Hypothalamus (tissue), 51 donors: Measurements from ENCODE around the gene HOXA1.

ENCODE experiments used
- DNase-seq, 51 donors: peaks; one replicate each; lab custom pipeline; 2025; lab: John Stamatoyannopoulos, UW

HOXA1 gene

GRCh38 chr7:27096768-27097514 lies 1.1 kb upstream of the HOXA1 start:
- DNase-seq = no peak

- no peak for DNase-seq
These were observed 527 bp downstream of the HOXA1 start for GRCh38 chr7:27095050-27095896.

GRCh38 chr7:27094304-27095049 lies 1.3 kb downstream of the HOXA1 start:
- DNase-seq = no peak

GRCh38 chr7:27093184-27093895 lies 2.5 kb downstream of the HOXA1 start:
- DNase-seq = no peak

GRCh38 chr7:27092819-27093110 lies 3.0 kb downstream of the HOXA1 start:
- DNase-seq = no peak

GRCh38 chr7:27091941-27092818 lies 3.6 kb downstream of the HOXA1 start:
- no peak for DNase-seq

GRCh38 chr7:27091105-27091504 lies 4.7 kb downstream of the HOXA1 start:
- DNase-seq = no peak

GRCh38 chr7:27088002-27088922 lies 7.5 kb downstream of the HOXA1 start:
- DNase-seq = no peak

- no peak for DNase-seq
These were observed 12.2 kb downstream of the HOXA1 start for GRCh38 chr7:27083646-27084045.

GRCh38 chr7:27082171-27082570 lies 13.6 kb downstream of the HOXA1 start:
- no peak for DNase-seq

GRCh38 chr7:27080844-27081436 lies 14.9 kb downstream of the HOXA1 start:
- no peak for DNase-seq

- no peak for DNase-seq
These were observed 16.4 kb downstream of the HOXA1 start for GRCh38 chr7:27079234-27079975.

GRCh38 chr7:27078616-27079233 lies 17.1 kb downstream of the HOXA1 start:
- no peak for DNase-seq

GRCh38 chr7:27073076-27073475 lies 22.7 kb downstream of the HOXA1 start:
- no peak for DNase-seq

- no peak for DNase-seq
These were observed 24.0 kb downstream of the HOXA1 start for GRCh38 chr7:27071622-27072390.

GRCh38 chr7:27068259-27068658 lies 27.5 kb downstream of the HOXA1 start:
- no peak for DNase-seq
